Fibroblast of upper back skin (primary cell): ENCODE results near the gene ABCD4.
"Not testable (repeated sequence)": the region's sequence is repeated elsewhere in the genome, so short reads cannot be mapped to it uniquely, and the experiment has no call there.

ENCODE experiments used
- DNase-seq: peaks from one replicate; pipeline ENCODE4 v3.0.0-alpha.2; 2013

The ABCD4 gene

GRCh38 chr14:74302634-74303569 lies at the start of gene ABCD4:
Gene ABCD4, minus strand, starts transcription at chr14:74302934. Its CDS starts 22 bp downstream, at chr14:74302912.
- DNase-seq, result peak; percentile 91

- no peak for DNase-seq
Measured at GRCh38 chr14:74350928-74351323, 48.2 kb upstream of the ABCD4 start.

DNA sequence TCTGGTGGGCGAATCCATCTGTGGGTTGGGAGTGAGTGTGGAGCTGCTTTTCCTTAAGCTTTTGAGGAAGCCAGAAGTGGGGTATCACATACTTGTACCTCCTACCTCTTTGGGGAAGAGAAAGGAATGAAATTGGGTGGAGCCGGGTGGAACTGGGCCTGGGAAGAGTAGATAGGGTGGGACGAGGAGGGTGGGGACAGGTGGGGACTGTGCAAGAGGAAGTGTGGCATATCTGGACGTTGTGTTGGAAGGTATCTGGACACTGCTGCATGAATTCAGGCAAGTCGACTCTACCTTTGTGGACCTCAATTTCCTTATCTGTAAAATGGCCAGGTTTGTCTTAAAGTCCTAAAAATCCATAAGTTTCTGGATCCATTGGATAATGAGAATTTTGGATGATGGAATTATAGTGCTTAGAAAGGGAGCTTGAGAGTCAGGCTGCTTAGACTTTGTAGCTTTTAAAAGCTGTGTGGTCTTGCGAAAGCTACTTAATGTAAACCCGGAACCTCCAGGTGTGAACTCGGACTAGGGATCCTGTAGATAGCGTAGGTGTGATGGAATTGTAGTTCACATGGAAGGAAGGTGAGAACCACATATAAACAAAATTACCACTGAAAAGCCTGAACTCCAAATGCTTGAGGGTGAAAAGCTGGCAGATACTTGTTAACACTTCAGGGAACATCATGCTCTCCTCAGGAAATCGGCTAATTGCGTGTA lies 47.6 kb upstream of the ABCD4 start:
- DNase-seq, result no peak

DNA sequence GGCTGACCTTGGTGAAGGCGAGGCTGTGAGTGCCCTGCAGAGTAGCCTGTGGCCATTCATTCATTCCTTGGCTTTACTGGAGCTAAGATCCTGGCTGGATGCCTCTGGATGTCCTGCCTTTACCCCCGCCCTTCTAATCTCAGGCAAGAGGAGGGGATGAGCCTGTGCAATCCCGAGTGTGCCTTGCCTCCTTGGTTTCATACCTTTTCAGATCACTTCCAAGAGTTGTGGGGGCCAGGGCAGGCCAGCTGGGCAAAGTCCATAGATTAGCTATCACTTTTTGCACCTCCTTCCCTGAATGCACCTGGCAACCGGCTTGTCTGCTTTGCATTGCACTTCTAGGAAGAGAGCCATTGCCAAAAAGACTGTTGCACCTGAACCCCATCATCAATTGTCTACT lies 47.0 kb upstream of the ABCD4 start:
- no peak for DNase-seq

- no peak for DNase-seq
Measured at GRCh38 chr14:74348735-74349463, 46.2 kb upstream of the ABCD4 start.

- DNase-seq, result no peak
Measured at GRCh38 chr14:74348241-74348734, 45.6 kb upstream of the ABCD4 start, which contains the start of gene VRTN. Gene VRTN, plus strand, starts transcription at chr14:74348471. Its CDS starts 8,313 bp downstream, at chr14:74356784.

- no peak for DNase-seq
Measured at GRCh38 chr14:74347795-74348100, 45.0 kb upstream of the ABCD4 start.

DNA sequence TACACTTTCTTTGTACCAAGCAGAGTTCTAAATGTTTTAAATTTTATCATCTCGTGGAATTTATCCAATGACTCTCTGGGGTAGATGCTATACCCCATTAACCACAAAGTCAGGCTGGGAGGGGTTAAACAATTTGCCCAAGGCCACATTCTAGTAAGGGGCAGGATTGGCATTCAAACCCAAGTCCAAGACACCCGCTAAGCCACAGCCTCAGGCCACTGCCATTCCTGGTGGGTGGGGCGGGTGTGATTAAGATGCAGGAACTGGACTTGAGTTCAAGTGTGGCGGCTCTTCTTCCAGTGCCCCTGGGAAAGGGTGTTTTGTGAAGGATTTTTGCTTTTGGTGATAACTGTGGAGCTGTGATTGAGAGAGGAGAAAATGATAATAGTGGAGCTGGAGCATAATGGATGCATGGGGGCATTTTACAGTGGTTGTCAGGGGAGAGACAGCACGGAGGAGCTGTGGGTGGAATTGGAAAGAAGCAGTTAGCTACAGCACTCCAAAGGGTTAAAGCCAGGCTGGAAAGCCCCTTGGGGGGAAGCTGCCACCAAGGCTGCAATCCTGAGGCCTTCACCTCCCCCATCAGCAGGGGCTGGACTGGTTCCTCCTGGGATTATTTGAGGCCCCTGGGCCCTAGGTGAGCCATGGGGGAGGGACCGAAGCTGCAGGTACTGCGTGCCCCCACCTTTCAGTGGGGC lies 44.5 kb upstream of the ABCD4 start:
- DNase-seq, result no peak

GRCh38 chr14:74346341-74346740 lies 43.6 kb upstream of the ABCD4 start:
- DNase-seq, result no peak

DNA sequence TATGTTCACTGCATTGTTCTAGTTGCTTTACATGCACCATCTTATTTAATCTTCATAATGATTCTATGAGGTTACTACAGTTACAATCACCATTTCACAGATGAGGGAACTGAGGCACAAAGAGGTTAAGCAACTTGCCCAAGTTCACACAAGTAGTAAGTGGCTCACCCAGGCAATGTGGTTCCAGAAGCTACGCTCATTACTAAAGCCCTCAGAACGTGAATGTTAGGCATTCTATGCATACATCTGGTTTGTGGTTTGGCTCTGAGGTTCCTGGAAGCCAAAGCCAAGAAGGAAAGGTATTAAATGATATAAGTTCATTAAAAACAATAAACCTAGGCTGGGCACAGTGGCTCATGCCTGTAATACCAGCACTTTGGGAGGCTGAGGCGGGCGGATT lies 31.2 kb upstream of the ABCD4 start:
- peak; percentile 89 for DNase-seq

GRCh38 chr14:74329950-74330552 lies 27.3 kb upstream of the ABCD4 start:
- DNase-seq, result not testable (repeated sequence)

GRCh38 chr14:74326369-74327152 lies 23.8 kb upstream of the ABCD4 start:
- DNase-seq, result no peak

GRCh38 chr14:74325446-74325845 lies 22.7 kb upstream of the ABCD4 start:
- no peak for DNase-seq

DNA sequence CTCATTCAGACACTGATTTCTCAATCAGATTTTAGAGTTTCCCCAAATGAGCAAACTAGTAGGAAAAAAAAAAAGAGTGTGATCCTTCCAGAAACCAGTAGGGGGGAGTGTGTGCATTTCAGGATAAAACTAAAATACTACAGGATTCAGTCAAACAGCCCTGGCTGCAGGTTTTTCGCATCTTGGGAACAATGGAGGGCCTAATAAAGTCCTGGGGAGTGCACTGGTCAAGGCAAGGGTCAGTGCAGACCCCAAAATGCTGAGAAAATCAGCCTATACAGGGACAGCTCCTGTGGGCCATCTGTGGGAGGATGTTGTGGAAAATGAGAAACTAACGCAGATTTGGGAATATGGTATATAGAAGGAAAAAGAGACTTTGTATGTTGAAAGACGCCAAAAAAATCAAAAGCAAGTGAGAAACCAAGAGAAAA lies 22.2 kb upstream of the ABCD4 start:
- DNase-seq, result peak; percentile 40

- no peak for DNase-seq
Measured at GRCh38 chr14:74314576-74314975, 11.8 kb upstream of the ABCD4 start.

DNA sequence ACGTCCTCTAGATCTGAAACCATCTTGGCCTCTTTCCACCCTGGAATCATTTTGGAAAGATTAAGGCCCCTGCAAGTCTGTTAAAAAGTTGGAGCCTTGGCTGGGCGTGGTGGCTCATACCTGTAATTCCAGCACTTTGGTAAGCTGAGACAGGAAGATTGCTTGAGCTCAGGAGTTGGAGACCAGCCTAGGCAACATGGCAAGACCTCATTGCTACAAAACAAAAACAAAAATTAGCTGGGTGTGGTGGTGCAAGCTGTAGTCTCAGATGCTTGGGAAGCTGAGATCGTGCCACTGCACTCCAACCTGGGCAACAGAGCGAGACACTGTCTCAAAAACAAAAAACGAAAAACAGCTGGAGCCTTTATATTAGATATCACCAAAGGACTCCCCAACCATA lies 10.9 kb upstream of the ABCD4 start:
- no peak for DNase-seq

GRCh38 chr14:74312161-74312560 lies 9.4 kb upstream of the ABCD4 start:
- DNase-seq, result no peak

- DNase-seq, result no peak
Measured at GRCh38 chr14:74309125-74310022, 6.6 kb upstream of the ABCD4 start.

- DNase-seq, result no peak
Measured at GRCh38 chr14:74308695-74309094, 6.0 kb upstream of the ABCD4 start.

DNA sequence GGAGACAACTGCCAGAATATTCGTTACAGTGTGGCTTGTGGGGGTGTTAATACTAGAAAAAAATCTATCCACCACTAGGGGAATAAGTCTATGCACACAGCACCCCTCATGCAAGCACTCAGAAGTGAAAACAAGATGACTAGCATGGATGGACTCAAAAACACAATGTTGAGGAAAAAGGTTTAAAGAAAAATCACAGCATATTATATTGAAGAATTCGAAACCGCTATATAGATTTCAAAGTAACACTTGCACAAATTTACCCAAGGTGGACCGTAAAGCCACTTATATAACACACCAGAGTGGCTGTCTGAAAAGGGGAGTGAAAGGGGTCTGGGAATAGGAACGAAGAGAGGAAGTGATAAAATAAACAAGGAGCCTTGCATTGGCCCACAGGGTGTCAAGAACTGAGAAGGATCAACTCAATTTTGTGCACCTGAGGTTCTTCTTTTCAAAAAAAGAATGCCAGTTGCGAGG lies 544 bp downstream of the ABCD4 start:
- DNase-seq, result peak; percentile 46
